ENCODE data around the gene ARL2BP.
A peak's percentile ranks its signal among the peaks of the same experiment; 100 is the strongest.

DNA sequence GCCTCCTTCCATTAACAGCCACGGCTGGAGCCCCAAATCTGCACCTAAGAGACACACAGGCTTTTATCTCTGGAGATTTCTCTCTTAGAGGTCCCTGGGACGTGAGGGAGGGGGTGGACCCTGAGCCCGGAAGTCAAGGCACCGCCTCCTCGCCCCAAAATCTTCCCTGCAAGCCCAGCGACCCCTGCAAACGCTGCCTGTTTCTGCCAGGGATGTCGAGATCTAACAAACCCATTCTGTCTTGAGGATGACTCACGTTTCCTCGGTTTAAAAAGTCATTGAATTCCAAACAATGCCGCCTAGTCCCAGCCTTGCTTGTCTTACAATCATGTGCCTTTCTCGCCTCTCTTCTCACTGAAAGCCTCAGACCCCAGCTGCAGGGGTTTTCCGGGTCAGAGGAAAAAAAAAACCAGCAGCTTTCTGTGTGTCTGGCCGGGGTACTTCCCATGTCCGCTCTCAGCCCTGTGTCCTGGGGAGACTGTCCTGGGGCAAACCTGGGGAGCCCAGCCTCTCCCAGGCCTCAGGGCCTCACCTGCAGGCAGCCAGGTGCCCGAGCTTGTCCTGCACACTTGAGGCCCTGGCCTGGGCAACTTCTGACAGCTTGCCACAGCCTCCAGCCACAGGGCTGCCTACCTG, 15.4 kb downstream of the ARL2BP start:
- TF ChIP-seq CTCF (IDR thresholded peaks at IDR 0.05) (no peak), POLR2AphosphoS5 (IDR thresholded peaks at IDR 0.05) (peak in 1 of 4 donors; percentile 26)

All from sigmoid colon (tissue), 4 donors.